HG02798 (cell line): ENCODE data around the gene PCSK2.

Experiments
- ATAC-seq: cut with Tn5 transposase; IDR thresholded peaks from one replicate; pipeline ENCODE4 v1.9.1; 2021; ENCODE audit warnings: mild to moderate bottlenecking; ENCODE audit not compliant: unreplicated experiment, poor library complexity

Gene PCSK2

GRCh38 chr20:17469246-17470030 lies 242.6 kb downstream of the PCSK2 start:
- ATAC-seq: no peak

- no peak for ATAC-seq
These were observed 243.7 kb downstream of the PCSK2 start for GRCh38 chr20:17470521-17470920.

GRCh38 chr20:17470973-17471372 lies 244.1 kb downstream of the PCSK2 start:
- no peak for ATAC-seq

- ATAC-seq: no peak
These were observed 244.9 kb downstream of the PCSK2 start for GRCh38 chr20:17471606-17472187.

GRCh38 chr20:17473659-17474058 lies 246.8 kb downstream of the PCSK2 start:
- ATAC-seq: no peak

- ATAC-seq: no peak
These were observed 252.3 kb downstream of the PCSK2 start for GRCh38 chr20:17479063-17479657.

GRCh38 chr20:17480696-17481095 lies 253.9 kb downstream of the PCSK2 start:
- ATAC-seq: no peak

GRCh38 chr20:17481661-17482060 lies 254.8 kb downstream of the PCSK2 start:
- ATAC-seq: no peak

- ATAC-seq: no peak
These were observed 255.7 kb downstream of the PCSK2 start for GRCh38 chr20:17482536-17482935.

GRCh38 chr20:17485017-17485416 lies 258.2 kb downstream of the PCSK2 start:
- ATAC-seq: no peak

GRCh38 chr20:17488916-17489600 lies 262.2 kb downstream of the PCSK2 start:
- ATAC-seq: no peak

- ATAC-seq: no peak
These were observed 263.7 kb downstream of the PCSK2 start for GRCh38 chr20:17490501-17490900.

GRCh38 chr20:17491041-17491440 lies 264.2 kb downstream of the PCSK2 start:
- ATAC-seq: no peak

- peak; percentile 74 for ATAC-seq
These were observed 264.6 kb downstream of the PCSK2 start for GRCh38 chr20:17491488-17491887.

GRCh38 chr20:17493173-17493572 lies 266.3 kb downstream of the PCSK2 start:
- no peak for ATAC-seq

GRCh38 chr20:17494201-17494600 lies 267.4 kb downstream of the PCSK2 start:
- no peak for ATAC-seq

- no peak for ATAC-seq
These were observed 269.0 kb downstream of the PCSK2 start for GRCh38 chr20:17495826-17496225.

GRCh38 chr20:17497821-17498580 lies 271.2 kb downstream of the PCSK2 start:
- no peak for ATAC-seq

GRCh38 chr20:17498641-17499040 lies 271.8 kb downstream of the PCSK2 start:
- no peak for ATAC-seq

- no peak for ATAC-seq
These were observed 272.2 kb downstream of the PCSK2 start for GRCh38 chr20:17499041-17499440.
